Measurements from ENCODE around the gene MED13L. TPM values are rescaled to one million over a fixed set of nuclear protein-coding genes. Genes with fewer than 3 reads are reported as not detected.

The MED13L gene
- total RNA-seq, 4 donors from 2014 or later, result 126 to 194 (median 154) TPM

GRCh38 chr12:116297224-116297834 lies 19.8 kb upstream of the MED13L start:
- Histone ChIP-seq H3K27ac (no peak overlapping the region), H3K36me3 (no peaks in the 10 kb centered on the region), H3K4me1 (peaks cover 5 to 25% (median 9%) of the 10 kb centered on the region in 4 donors), H3K4me3 (no peak overlapping the region), H3K27me3 (no peaks in the 10 kb centered on the region), H3K9me3 (no peaks in the 10 kb centered on the region)
- in situ Hi-C loops (cut with MboI; ENCODE audit: low pct_ligation_motif_present in 1 of 4, low pct_unique_long_range_greater_than_20kb in 1 of 4, low sequenced_read_pairs in 3 of 4), result no loop called here
- DNase-seq, result no peak
- WGBS, 2 donors (ENCODE audit: low coverage in 1 of 2), result 67 to 97% methylated on average over 3 of the region's 3 CpGs
- intact Hi-C loops (cut with DNase I; ENCODE audit: low total_unique reads), result no loop called here
- TF ChIP-seq EP300 (IDR thresholded peaks at IDR 0.05; ENCODE audit: low read depth) (no peak), CTCF (IDR thresholded peaks at IDR 0.05) (no peak), POLR2A (IDR thresholded peaks at IDR 0.05) (no peak), POLR2AphosphoS5 (IDR thresholded peaks at IDR 0.05) (no peak)

- no peak overlapping the region for H3K27ac ChIP-seq
- H3K9me3 ChIP-seq, result no peaks in the 10 kb centered on the region
- intact Hi-C loops (cut with DNase I; ENCODE audit: low total_unique reads) (no loop called here), in situ Hi-C loops (cut with MboI; ENCODE audit: low pct_ligation_motif_present in 1 of 4, low pct_unique_long_range_greater_than_20kb in 1 of 4, low sequenced_read_pairs in 3 of 4) (no loop called here)
- WGBS, 2 donors (ENCODE audit: low coverage in 1 of 2), result 75 to 95% methylated on average over 4 of the region's 4 CpGs
- H3K36me3 ChIP-seq, result no peaks in the 10 kb centered on the region
- DNase-seq, result no peak
- H3K27me3 ChIP-seq, result no peaks in the 10 kb centered on the region
- peaks cover 5 to 25% (median 9%) of the 10 kb centered on the region in 4 donors for H3K4me1 ChIP-seq
- TF ChIP-seq POLR2AphosphoS5 (IDR thresholded peaks at IDR 0.05) (no peak), EP300 (IDR thresholded peaks at IDR 0.05; ENCODE audit: low read depth) (no peak), POLR2A (IDR thresholded peaks at IDR 0.05) (no peak), CTCF (IDR thresholded peaks at IDR 0.05) (no peak)
- no peak overlapping the region for H3K4me3 ChIP-seq
These were observed 18.1 kb upstream of the MED13L start for GRCh38 chr12:116295327-116296263.

GRCh38 chr12:116294454-116295165 lies 17.1 kb upstream of the MED13L start:
- H3K27ac ChIP-seq, result no peak overlapping the region
- no peak for DNase-seq
- intact Hi-C loops (cut with DNase I; ENCODE audit: low total_unique reads), result no loop called here
- no peak overlapping the region for H3K4me3 ChIP-seq
- in situ Hi-C loops (cut with MboI; ENCODE audit: low pct_ligation_motif_present in 1 of 4, low pct_unique_long_range_greater_than_20kb in 1 of 4, low sequenced_read_pairs in 3 of 4), result no loop called here
- TF ChIP-seq CTCF (IDR thresholded peaks at IDR 0.05) (no peak), POLR2AphosphoS5 (IDR thresholded peaks at IDR 0.05) (no peak), EP300 (IDR thresholded peaks at IDR 0.05; ENCODE audit: low read depth) (no peak), POLR2A (IDR thresholded peaks at IDR 0.05) (no peak)
- WGBS, 2 donors (ENCODE audit: low coverage in 1 of 2), result 91 to 93% methylated on average over 3 to 4 of the region's 4 CpGs
- no peaks in the 10 kb centered on the region for H3K36me3 ChIP-seq
- no peaks in the 10 kb centered on the region for H3K27me3 ChIP-seq
- H3K4me1 ChIP-seq, result peaks cover 5 to 16% (median 8%) of the 10 kb centered on the region in 4 donors
- no peaks in the 10 kb centered on the region for H3K9me3 ChIP-seq

Measured in transverse colon (tissue), 4 donors.